SU-DHL-6 (cell line): Measurements from ENCODE around the gene TMEM184A.

ENCODE experiments used
- H2AFZ ChIP-seq: fragments of 200-600 bp; sonication (generic); 2 replicates; pipeline ENCODE4 v1.6.1; 2014; ENCODE audit warnings: low read depth, mild to moderate bottlenecking, moderate library complexity, mixed read lengths, antibody characterized with exemption, low read length; ENCODE audit not compliant: severe bottlenecking
- H3F3A ChIP-seq: fragments of 200-600 bp; shearing (Covaris generic); 2 replicates; pipeline ENCODE4 v1.6.0; 2016; ENCODE audit warnings: antibody characterized with exemption, mild to moderate bottlenecking; ENCODE audit not compliant: insufficient read depth
- H3K27ac ChIP-seq: fragments of 200-600 bp; sonication (generic); 2 replicates; pipeline ENCODE4 v1.5.1; 2016; ENCODE audit warnings: low read depth, mild to moderate bottlenecking, low read length, moderate library complexity, mixed read lengths
- H3K27me3 ChIP-seq: fragments of 200-600 bp; sonication (generic), shearing (Covaris generic); 2 replicates; pipeline ENCODE4 v1.6.0; 2014; ENCODE audit warnings: mild to moderate bottlenecking, low read length
- H3K36me3 ChIP-seq: fragments of 200-600 bp; sonication (generic); 2 replicates; pipeline ENCODE4 v1.6.1; 2014; ENCODE audit warnings: mild to moderate bottlenecking, low read length, mixed read lengths
- H3K4me2 ChIP-seq: fragments of 300-600, 200-600 bp; shearing (Covaris generic), sonication (generic); 2 replicates; pipeline ENCODE4 v1.6.0; 2014; ENCODE audit warnings: low read length, low read depth, mild to moderate bottlenecking; ENCODE audit not compliant: poor library complexity, severe bottlenecking
- H3K4me3 ChIP-seq: fragments of 200-600 bp; sonication (generic); 2 replicates; pipeline ENCODE4 v1.5.1; 2014; ENCODE audit warnings: antibody characterized with exemption, low read length, mild to moderate bottlenecking, mixed read lengths; ENCODE audit not compliant: insufficient read depth, poor library complexity, severe bottlenecking
- H3K79me2 ChIP-seq: fragments of 200-600 bp; sonication (generic); 2 replicates; pipeline ENCODE4 v1.6.1; 2014; ENCODE audit warnings: mild to moderate bottlenecking, low read length, moderate library complexity; ENCODE audit not compliant: insufficient read depth
- H3K9ac ChIP-seq: fragments of 200-600 bp; sonication (generic); 2 replicates; pipeline ENCODE4 v1.7.0; 2014; ENCODE audit warnings: mild to moderate bottlenecking, low read length
- H3K9me2 ChIP-seq: fragments of 200-600 bp; sonication (generic); replicated peaks from 2 replicates; pipeline ENCODE4 v1.6.1; 2014; ENCODE audit warnings: low read length; ENCODE audit not compliant: insufficient read depth
- H3K9me3 ChIP-seq: fragments of 200-600 bp; sonication (generic); 2 replicates; pipeline ENCODE4 v1.6.1; 2014; ENCODE audit warnings: low read length, mixed read lengths; ENCODE audit not compliant: insufficient read depth
- H4K20me1 ChIP-seq: fragments of 200-600 bp; sonication (generic); 2 replicates; pipeline ENCODE4 v1.6.1; 2014; ENCODE audit warnings: low read depth, mild to moderate bottlenecking, antibody characterized with exemption, low read length, moderate library complexity, mixed read lengths
- EZH2phosphoT487 ChIP-seq: fragments of 200-600 bp; sonication (generic), shearing (Covaris generic); conservative IDR thresholded peaks from 2 replicates; pipeline ENCODE4 v1.6.1; 2018; ENCODE audit warnings: mild to moderate bottlenecking, antibody characterized with exemption, low read length, moderate library complexity, mixed read lengths
- TF ChIP-seq, protein P1 (sequence below): fragments of 200-600 bp; sonication (generic); IDR thresholded peaks from one replicate; pipeline ENCODE4 v1.5.1; 2017; ENCODE audit warnings: antibody characterized with exemption, mild to moderate bottlenecking, low read length, moderate library complexity; ENCODE audit not compliant: insufficient read depth, poor library complexity, severe bottlenecking

Gene TMEM184A

DNA sequence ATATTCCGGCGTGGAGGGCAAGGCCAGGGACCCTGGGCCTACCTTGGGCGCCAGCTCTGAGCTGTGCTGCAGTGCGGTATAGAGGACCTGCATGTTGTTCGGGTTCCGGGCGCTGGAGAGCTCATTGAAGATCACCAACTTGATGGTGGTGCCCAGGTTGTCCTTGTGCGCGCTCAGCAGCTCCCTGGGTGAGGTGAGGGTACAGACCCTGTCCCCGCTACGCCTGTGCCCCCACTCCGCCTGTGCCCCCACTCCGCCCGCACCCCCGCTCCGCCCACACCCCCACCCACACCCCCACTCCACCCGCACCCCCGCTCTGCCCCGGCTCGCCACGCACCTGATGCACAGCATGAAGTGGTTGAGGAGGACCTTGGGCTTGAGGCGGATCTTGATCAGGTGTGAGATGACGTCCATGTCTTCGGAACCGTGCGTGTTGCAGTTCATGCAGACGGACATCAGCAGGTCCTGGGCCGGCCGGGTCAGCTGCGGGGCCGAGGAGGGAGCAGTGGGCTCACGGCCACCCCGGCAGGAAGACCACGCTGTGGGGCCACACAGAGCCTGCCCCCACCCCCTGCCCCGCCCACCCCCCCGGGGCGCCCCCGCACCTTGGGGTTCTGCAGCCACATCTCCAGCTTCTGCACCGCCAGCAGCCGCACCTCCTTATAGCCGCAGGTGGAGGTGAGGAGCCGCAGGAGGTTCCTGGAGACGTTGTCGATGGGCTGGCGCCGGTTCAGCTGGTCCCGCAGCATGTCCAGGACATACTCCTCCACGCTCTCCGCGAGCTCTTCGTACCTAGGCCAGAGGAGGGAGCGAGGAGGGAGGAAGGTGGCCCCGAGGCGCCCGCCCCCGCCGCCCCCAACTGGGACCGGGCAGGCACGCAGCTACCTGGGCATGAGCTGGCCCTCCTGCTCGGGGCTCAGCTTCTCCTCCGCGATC lies 57.4 kb downstream of the TMEM184A start:
- H3K27ac ChIP-seq, result no peak overlapping the region
- H3K36me3 ChIP-seq, result no peaks in the 10 kb centered on the region

DNA sequence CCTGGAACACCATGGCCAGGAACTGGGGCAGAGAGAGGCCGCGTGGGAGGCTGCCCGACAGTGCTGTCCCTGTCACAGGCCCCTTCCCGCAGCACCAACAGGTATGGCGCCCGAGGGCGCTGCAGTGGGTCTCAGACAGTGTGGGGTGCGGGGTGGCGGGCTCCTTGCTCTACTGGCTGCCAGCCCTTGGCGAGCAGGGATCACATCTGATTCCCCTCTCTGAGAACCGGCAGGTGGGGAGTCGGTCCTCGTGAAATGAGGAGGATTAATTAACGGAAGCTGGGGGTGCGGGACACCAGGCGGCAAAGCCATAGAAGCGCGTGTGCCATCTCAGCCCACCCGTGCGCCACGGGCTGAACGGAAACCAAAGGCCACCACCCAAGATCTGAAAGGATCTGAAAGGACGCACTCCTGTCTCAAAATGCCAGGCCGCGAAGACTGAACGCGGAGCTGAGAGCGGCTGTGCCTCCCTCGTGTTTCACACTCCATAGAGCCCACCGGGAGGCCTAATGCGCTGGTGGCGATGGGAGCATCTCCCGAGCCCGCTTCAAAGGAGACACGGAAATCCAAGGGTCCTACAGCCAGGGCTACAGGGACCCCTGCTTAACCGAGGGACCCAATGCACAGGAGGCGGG lies 58.6 kb downstream of the TMEM184A start:
- Histone ChIP-seq H2AFZ (no peak overlapping the region), H3K36me3 (no peaks in the 10 kb centered on the region), H3F3A (no peaks in the 10 kb centered on the region), H3K4me3 (no peak overlapping the region), H3K9me2 (no peaks in the 10 kb centered on the region), H3K9me3 (no peaks in the 10 kb centered on the region), H3K27ac (no peak overlapping the region), H3K4me2 (no peak overlapping the region), H3K27me3 (no peaks in the 10 kb centered on the region), H4K20me1 (no peaks in the 10 kb centered on the region), H3K79me2 (peaks cover 13% of the 10 kb centered on the region), H3K9ac (no peak overlapping the region)
- TF ChIP-seq, protein P1, sequence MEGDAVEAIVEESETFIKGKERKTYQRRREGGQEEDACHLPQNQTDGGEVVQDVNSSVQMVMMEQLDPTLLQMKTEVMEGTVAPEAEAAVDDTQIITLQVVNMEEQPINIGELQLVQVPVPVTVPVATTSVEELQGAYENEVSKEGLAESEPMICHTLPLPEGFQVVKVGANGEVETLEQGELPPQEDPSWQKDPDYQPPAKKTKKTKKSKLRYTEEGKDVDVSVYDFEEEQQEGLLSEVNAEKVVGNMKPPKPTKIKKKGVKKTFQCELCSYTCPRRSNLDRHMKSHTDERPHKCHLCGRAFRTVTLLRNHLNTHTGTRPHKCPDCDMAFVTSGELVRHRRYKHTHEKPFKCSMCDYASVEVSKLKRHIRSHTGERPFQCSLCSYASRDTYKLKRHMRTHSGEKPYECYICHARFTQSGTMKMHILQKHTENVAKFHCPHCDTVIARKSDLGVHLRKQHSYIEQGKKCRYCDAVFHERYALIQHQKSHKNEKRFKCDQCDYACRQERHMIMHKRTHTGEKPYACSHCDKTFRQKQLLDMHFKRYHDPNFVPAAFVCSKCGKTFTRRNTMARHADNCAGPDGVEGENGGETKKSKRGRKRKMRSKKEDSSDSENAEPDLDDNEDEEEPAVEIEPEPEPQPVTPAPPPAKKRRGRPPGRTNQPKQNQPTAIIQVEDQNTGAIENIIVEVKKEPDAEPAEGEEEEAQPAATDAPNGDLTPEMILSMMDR, result no peak
- TF ChIP-seq EZH2phosphoT487, result no peak

More for the DNA sequence above, 57.4 kb downstream of the TMEM184A start:
- Histone ChIP-seq H3K4me2 (no peak overlapping the region), H3K9me2 (no peaks in the 10 kb centered on the region), H3K9ac (no peak overlapping the region), H3K79me2 (peaks cover 25% of the 10 kb centered on the region), H4K20me1 (no peaks in the 10 kb centered on the region), H2AFZ (no peak overlapping the region), H3F3A (no peaks in the 10 kb centered on the region), H3K27me3 (no peaks in the 10 kb centered on the region), H3K4me3 (no peak overlapping the region), H3K9me3 (no peaks in the 10 kb centered on the region)
- TF ChIP-seq, protein P1, result no peak
- TF ChIP-seq EZH2phosphoT487, result no peak

DNA sequence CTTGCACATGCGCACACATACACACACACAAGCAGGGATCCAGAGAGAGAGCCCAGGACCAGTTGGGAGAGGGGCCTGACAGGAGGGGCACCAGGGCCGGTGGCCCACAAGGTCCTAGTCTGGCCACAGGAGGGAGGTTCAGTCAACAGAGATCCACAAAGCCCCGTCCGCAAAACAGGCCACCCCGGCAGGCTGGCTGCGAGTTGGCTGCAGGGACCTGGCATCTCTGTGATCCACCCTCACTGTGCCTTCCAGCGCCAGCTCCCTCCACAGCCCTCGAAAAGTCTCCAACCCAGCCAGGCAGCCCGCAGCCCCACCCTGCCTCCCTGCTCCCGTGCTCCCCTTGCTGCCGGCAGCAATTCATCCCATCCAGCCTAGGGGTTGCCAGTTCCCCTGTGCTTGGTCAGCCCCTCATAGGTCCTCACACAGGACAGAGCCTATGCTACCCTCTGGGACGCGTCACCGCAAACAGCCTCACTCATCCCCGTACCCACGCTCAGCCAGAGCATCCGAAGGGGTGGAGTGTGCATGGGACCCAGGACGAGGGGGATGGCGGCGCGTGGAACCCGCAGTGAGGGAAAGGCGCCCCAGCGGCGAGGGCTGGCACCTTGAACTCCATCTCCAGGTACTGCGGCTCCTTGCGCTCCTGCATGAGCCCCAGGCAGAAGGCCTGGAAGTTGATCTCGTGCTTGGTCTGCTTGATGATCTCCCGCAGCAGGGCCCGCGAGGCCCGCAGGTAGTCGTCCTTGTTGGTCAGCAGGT lies 59.3 kb downstream of the TMEM184A start:
- Histone ChIP-seq H3F3A (no peaks in the 10 kb centered on the region), H3K9me3 (no peaks in the 10 kb centered on the region), H3K27ac (no peak overlapping the region), H3K9ac (no peak overlapping the region), H3K27me3 (no peaks in the 10 kb centered on the region), H3K36me3 (no peaks in the 10 kb centered on the region), H2AFZ (no peak overlapping the region), H3K4me2 (no peak overlapping the region), H3K79me2 (peaks cover 6% of the 10 kb centered on the region), H3K9me2 (no peaks in the 10 kb centered on the region), H4K20me1 (no peaks in the 10 kb centered on the region), H3K4me3 (no peak overlapping the region)
- no peak for TF ChIP-seq EZH2phosphoT487
- TF ChIP-seq, protein P1, result no peak
